Raji (cell line): ENCODE measurements around the gene SOCS2.

ENCODE experiments used
- POLR2A ChIP-seq: IDR thresholded peaks from 2 replicates; pipeline ENCODE4 v1.6.1; 2011; ENCODE audit warnings: low read depth, low read length, control low read depth; ENCODE audit not compliant: insufficient read depth

SOCS2 gene

GRCh38 chr12:93571925-93572711, at the start of gene SOCS2:
Gene SOCS2 (plus strand): TSS chr12:93572675. CDS start chr12:93572898, 223 bp downstream.
- TF ChIP-seq POLR2A: no peak

GRCh38 chr12:93524386-93525133, 47.9 kb upstream of the SOCS2 start:
- TF ChIP-seq POLR2A: no peak

GRCh38 chr12:93526786-93527428, 45.6 kb upstream of the SOCS2 start:
- TF ChIP-seq POLR2A: no peak

- TF ChIP-seq POLR2A: no peak
Observed at GRCh38 chr12:93530358-93530757, 42.1 kb upstream of the SOCS2 start.

GRCh38 chr12:93533310-93533709, 39.2 kb upstream of the SOCS2 start:
- TF ChIP-seq POLR2A: no peak

- TF ChIP-seq POLR2A: no peak
Observed at GRCh38 chr12:93536111-93536765, 36.2 kb upstream of the SOCS2 start.

- no peak for TF ChIP-seq POLR2A
Observed at GRCh38 chr12:93536766-93537488, 35.5 kb upstream of the SOCS2 start.

- TF ChIP-seq POLR2A: no peak
Observed at GRCh38 chr12:93537769-93538168, 34.7 kb upstream of the SOCS2 start.

GRCh38 chr12:93539821-93540220, 32.7 kb upstream of the SOCS2 start:
- no peak for TF ChIP-seq POLR2A

- no peak for TF ChIP-seq POLR2A
Observed at GRCh38 chr12:93540466-93540865, 32.0 kb upstream of the SOCS2 start.

- no peak for TF ChIP-seq POLR2A
Observed at GRCh38 chr12:93541578-93542225, 30.8 kb upstream of the SOCS2 start.

- TF ChIP-seq POLR2A: no peak
Observed at GRCh38 chr12:93547778-93548177, 24.7 kb upstream of the SOCS2 start.

GRCh38 chr12:93549174-93549573, 23.3 kb upstream of the SOCS2 start:
- no peak for TF ChIP-seq POLR2A
